Lower lobe of right lung (tissue), 2 donors: Measurements from ENCODE around the gene ROBO2. TPM values are rescaled to one million over a fixed set of nuclear protein-coding genes. Genes with fewer than 3 reads are reported as not detected.
A peak's percentile ranks its signal among the peaks of the same experiment; 100 is the strongest.

Source experiments
- ATAC-seq, 2 donors: fragments of 200-7000 bp; cut with Tn5 transposase; one replicate each; pipeline ENCODE4 v1.9.1; 2020 to 2022; ENCODE audit warnings: mild to moderate bottlenecking in 2 of 2, moderate library complexity in 2 of 2
- DNase-seq: peaks from one replicate; pipeline ENCODE4 v3.0.0-alpha.2; 2020
- H3K27ac ChIP-seq: fragments of 200-600 bp; one replicate; pipeline ENCODE4 v1.8.0; 2022
- H3K27me3 ChIP-seq: fragments of 200-600 bp; one replicate; pipeline ENCODE4 v1.8.0; 2022; ENCODE audit warnings: low read depth
- H3K36me3 ChIP-seq: fragments of 200-600 bp; one replicate; pipeline ENCODE4 v1.8.0; 2022; ENCODE audit warnings: mild to moderate bottlenecking
- H3K4me1 ChIP-seq: fragments of 200-600 bp; one replicate; pipeline ENCODE4 v1.8.0; 2022
- H3K4me3 ChIP-seq: fragments of 200-600 bp; one replicate; pipeline ENCODE4 v1.8.0; 2022; ENCODE audit warnings: mild to moderate bottlenecking
- H3K9me3 ChIP-seq: fragments of 200-600 bp; one replicate; pipeline ENCODE4 v1.8.0; 2022
- intact Hi-C: fragments of 100-400 bp; cut with DNase I; formaldehyde crosslinking; loops from one replicate; pipeline ENCODE4 v1.11.0; 2022
- total RNA-seq: library from RNA; stranded (reverse); fragmentation: NEBNext Ultra II Directional; extraction: Animal tissue kit (Norgen Biotek cat#: 25700); gene quantifications from one replicate; pipeline ENCODE4 v1.2.1, GENCODE V29; 2021
- TF ChIP-seq, protein P1 (sequence below): fragments of 200-600 bp; IDR thresholded peaks from one replicate; pipeline ENCODE4 v1.8.0; 2022; ENCODE audit warnings: antibody characterized with exemption, mild to moderate bottlenecking
- donor health status: DM: no; HTN: yes; CAD: no; lungs with severe emphysema.

The ROBO2 gene
- total RNA-seq, 1 donor from 2014 or later, result 11.8 TPM

- intact Hi-C loops, result no loop called here
- H3K27me3 ChIP-seq, result no peaks in the 10 kb centered on the region
- no peak overlapping the region for H3K4me3 ChIP-seq
- TF ChIP-seq, protein P1, sequence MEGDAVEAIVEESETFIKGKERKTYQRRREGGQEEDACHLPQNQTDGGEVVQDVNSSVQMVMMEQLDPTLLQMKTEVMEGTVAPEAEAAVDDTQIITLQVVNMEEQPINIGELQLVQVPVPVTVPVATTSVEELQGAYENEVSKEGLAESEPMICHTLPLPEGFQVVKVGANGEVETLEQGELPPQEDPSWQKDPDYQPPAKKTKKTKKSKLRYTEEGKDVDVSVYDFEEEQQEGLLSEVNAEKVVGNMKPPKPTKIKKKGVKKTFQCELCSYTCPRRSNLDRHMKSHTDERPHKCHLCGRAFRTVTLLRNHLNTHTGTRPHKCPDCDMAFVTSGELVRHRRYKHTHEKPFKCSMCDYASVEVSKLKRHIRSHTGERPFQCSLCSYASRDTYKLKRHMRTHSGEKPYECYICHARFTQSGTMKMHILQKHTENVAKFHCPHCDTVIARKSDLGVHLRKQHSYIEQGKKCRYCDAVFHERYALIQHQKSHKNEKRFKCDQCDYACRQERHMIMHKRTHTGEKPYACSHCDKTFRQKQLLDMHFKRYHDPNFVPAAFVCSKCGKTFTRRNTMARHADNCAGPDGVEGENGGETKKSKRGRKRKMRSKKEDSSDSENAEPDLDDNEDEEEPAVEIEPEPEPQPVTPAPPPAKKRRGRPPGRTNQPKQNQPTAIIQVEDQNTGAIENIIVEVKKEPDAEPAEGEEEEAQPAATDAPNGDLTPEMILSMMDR, result no peak
- no peak for DNase-seq
- H3K4me1 ChIP-seq, result no peaks in the 10 kb centered on the region
- ATAC-seq, result no peak
- H3K27ac ChIP-seq, result no peak overlapping the region
- no peaks in the 10 kb centered on the region for H3K36me3 ChIP-seq
- H3K9me3 ChIP-seq, result no peaks in the 10 kb centered on the region
Observed at GRCh38 chr3:77169823-77170222, 129.9 kb downstream of the ROBO2 start.

- Histone ChIP-seq H3K27ac (no peak overlapping the region), H3K4me3 (no peak overlapping the region), H3K36me3 (no peaks in the 10 kb centered on the region), H3K4me1 (no peaks in the 10 kb centered on the region), H3K27me3 (no peaks in the 10 kb centered on the region), H3K9me3 (no peaks in the 10 kb centered on the region)
- ATAC-seq (no peak), DNase-seq (no peak)
- TF ChIP-seq, protein P1, result no peak
- intact Hi-C loops, result no loop called here
Observed at GRCh38 chr3:77171026-77171425, 131.1 kb downstream of the ROBO2 start.

DNA sequence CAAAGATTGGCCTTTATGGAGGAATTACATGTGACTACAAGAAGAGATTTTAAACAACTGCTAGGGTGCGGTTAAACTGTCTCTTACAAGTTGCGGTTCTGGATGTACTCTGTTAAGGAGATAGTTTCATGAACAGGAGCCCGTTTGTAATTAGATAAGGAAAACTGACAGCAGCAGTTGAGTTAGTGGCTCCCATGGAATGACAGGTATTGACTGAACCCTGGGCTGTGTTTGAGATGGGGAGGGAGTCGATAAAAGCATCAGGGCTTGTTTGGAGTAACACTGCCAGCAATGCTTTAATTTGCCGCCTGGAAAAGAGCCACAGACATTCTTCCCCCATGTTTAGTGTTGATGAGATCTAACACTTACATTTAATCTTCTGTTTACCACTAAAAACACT is 139.9 kb downstream of the ROBO2 start:
- TF ChIP-seq, protein P1, result no peak
- H3K27me3 ChIP-seq, result no peaks in the 10 kb centered on the region
- H3K9me3 ChIP-seq, result no peaks in the 10 kb centered on the region
- DNase-seq, result no peak
- H3K36me3 ChIP-seq, result no peaks in the 10 kb centered on the region
- ATAC-seq, result no peak
- no peak overlapping the region for H3K27ac ChIP-seq
- H3K4me3 ChIP-seq, result no peak overlapping the region
- intact Hi-C loops, result no loop called here
- no peaks in the 10 kb centered on the region for H3K4me1 ChIP-seq

DNA sequence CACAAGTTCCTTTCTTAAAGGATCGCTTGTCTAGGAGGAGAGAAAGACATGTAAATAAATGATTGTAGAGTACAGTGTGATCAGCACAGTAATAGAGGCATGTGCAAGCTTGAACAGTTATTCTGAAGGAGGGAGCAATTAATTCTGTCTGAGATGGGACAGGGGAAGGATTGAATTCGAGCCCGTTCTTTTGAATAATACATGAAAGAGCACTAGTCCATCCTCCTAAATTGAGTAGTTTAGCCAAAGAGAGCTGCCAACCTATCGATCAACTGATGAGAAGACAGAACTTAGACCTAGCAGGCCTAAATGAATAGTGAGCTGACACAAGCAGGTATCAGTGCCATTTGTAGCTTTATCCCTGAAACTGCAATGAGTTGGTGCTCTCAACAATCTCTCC is 142.4 kb downstream of the ROBO2 start:
- DNase-seq (no peak), ATAC-seq (no peak)
- Histone ChIP-seq H3K4me3 (no peak overlapping the region), H3K27ac (no peak overlapping the region), H3K27me3 (no peaks in the 10 kb centered on the region), H3K9me3 (no peaks in the 10 kb centered on the region), H3K36me3 (no peaks in the 10 kb centered on the region), H3K4me1 (no peaks in the 10 kb centered on the region)
- intact Hi-C loops, result no loop called here
- TF ChIP-seq, protein P1, result no peak

- no peak overlapping the region for H3K4me3 ChIP-seq
- DNase-seq (no peak), ATAC-seq (no peak)
- no peaks in the 10 kb centered on the region for H3K9me3 ChIP-seq
- intact Hi-C loops, result no loop called here
- no peaks in the 10 kb centered on the region for H3K4me1 ChIP-seq
- H3K36me3 ChIP-seq, result no peaks in the 10 kb centered on the region
- TF ChIP-seq, protein P1, result no peak
- no peak overlapping the region for H3K27ac ChIP-seq
- no peaks in the 10 kb centered on the region for H3K27me3 ChIP-seq
Observed at GRCh38 chr3:77186319-77186718, 146.4 kb downstream of the ROBO2 start.

GRCh38 chr3:77186728-77187127 is 146.8 kb downstream of the ROBO2 start:
- no peak for DNase-seq
- Histone ChIP-seq H3K27ac (no peak overlapping the region), H3K9me3 (no peaks in the 10 kb centered on the region), H3K4me3 (no peak overlapping the region), H3K36me3 (no peaks in the 10 kb centered on the region), H3K27me3 (no peaks in the 10 kb centered on the region), H3K4me1 (no peaks in the 10 kb centered on the region)
- TF ChIP-seq, protein P1, result no peak
- ATAC-seq, result peak in 1 of 2 donors; percentile 65
- intact Hi-C loops, result no loop called here
